CD4-positive, alpha-beta T cell treated with Interleukin-15 for 4 hours (primary cell): ENCODE measurements around the gene MED14.
A peak's percentile ranks its signal among the peaks of the same experiment; 100 is the strongest.

ENCODE experiments used
- DNase-seq: peaks from one replicate; pipeline ENCODE4 v3.0.0-alpha.2; 2020; ENCODE audit warnings: low spot score

Gene MED14

GRCh38 chrX:40663078-40663740 lies 72.1 kb downstream of the MED14 start:
- no peak for DNase-seq

- no peak for DNase-seq
Measured at GRCh38 chrX:40661489-40661888, 73.9 kb downstream of the MED14 start.

GRCh38 chrX:40660381-40660780 lies 75.0 kb downstream of the MED14 start:
- no peak for DNase-seq

GRCh38 chrX:40653535-40653934 lies 81.8 kb downstream of the MED14 start:
- no peak for DNase-seq

- no peak for DNase-seq
Measured at GRCh38 chrX:40652664-40653063, 82.7 kb downstream of the MED14 start.

- DNase-seq: peak; percentile 68
Measured at GRCh38 chrX:40651620-40652223, 83.6 kb downstream of the MED14 start.

GRCh38 chrX:40647307-40648197 lies 87.8 kb downstream of the MED14 start, which contains the start of gene CXorf38:
Gene CXorf38 (minus strand): TSS chrX:40647561. CDS start chrX:40647520, 41 bp downstream.
- DNase-seq: peak; percentile 89

- DNase-seq: peak; percentile 6
Measured at GRCh38 chrX:40646489-40647306, 88.6 kb downstream of the MED14 start.

GRCh38 chrX:40644821-40645358 lies 90.5 kb downstream of the MED14 start:
- DNase-seq: peak; percentile 33

GRCh38 chrX:40644176-40644575 lies 91.2 kb downstream of the MED14 start:
- no peak for DNase-seq

- DNase-seq: no peak
Measured at GRCh38 chrX:40637687-40638086, 97.7 kb downstream of the MED14 start.

GRCh38 chrX:40632199-40632598 lies 103.1 kb downstream of the MED14 start:
- no peak for DNase-seq

GRCh38 chrX:40628506-40628905 lies 106.8 kb downstream of the MED14 start:
- no peak for DNase-seq

- DNase-seq: no peak
Measured at GRCh38 chrX:40625294-40625693, 110.0 kb downstream of the MED14 start.

GRCh38 chrX:40623665-40624064 lies 111.7 kb downstream of the MED14 start:
- DNase-seq: no peak

- no peak for DNase-seq
Measured at GRCh38 chrX:40623139-40623536, 112.2 kb downstream of the MED14 start, which contains the start of gene MPC1L. Gene MPC1L (plus strand): TSS chrX:40623428. CDS start chrX:40623566, 138 bp downstream.

- DNase-seq: no peak
Measured at GRCh38 chrX:40622479-40623138, 112.7 kb downstream of the MED14 start.

- no peak for DNase-seq
Measured at GRCh38 chrX:40617566-40617965, 117.8 kb downstream of the MED14 start.

GRCh38 chrX:40615976-40616375 lies 119.4 kb downstream of the MED14 start:
- DNase-seq: no peak

- DNase-seq: no peak
Measured at GRCh38 chrX:40612511-40612910, 122.8 kb downstream of the MED14 start.

GRCh38 chrX:40607381-40607780 lies 128.0 kb downstream of the MED14 start:
- no peak for DNase-seq
